CD4-positive, alpha-beta T cell treated with Interleukin-15 for 1 hour (primary cell): ENCODE data around the gene PACRG.
"Not testable (repeated sequence)": the region's sequence is repeated elsewhere in the genome, so short reads cannot be mapped to it uniquely, and the experiment has no call there.

Experiments used
- DNase-seq: peaks from one replicate; pipeline ENCODE4 v3.0.0-alpha.2; 2020

PACRG gene

GRCh38 chr6:162952423-162952822, 224.6 kb downstream of the PACRG start:
- no peak for DNase-seq

GRCh38 chr6:162957062-162957461, 229.3 kb downstream of the PACRG start:
- DNase-seq = no peak

GRCh38 chr6:162960679-162961457, 233.1 kb downstream of the PACRG start:
- no peak for DNase-seq

- DNase-seq = no peak
Measured at GRCh38 chr6:162962093-162962492, 234.3 kb downstream of the PACRG start.

- DNase-seq = no peak
Measured at GRCh38 chr6:162963861-162964260, 236.1 kb downstream of the PACRG start.

- DNase-seq = no peak
Measured at GRCh38 chr6:162964488-162965140, 236.8 kb downstream of the PACRG start.

- DNase-seq = no peak
Measured at GRCh38 chr6:162965366-162965765, 237.6 kb downstream of the PACRG start.

GRCh38 chr6:162970246-162970645, 242.5 kb downstream of the PACRG start:
- no peak for DNase-seq

- DNase-seq = no peak
Measured at GRCh38 chr6:162971356-162971755, 243.6 kb downstream of the PACRG start.

GRCh38 chr6:162973151-162973872, 245.5 kb downstream of the PACRG start:
- DNase-seq = no peak

- DNase-seq = no peak
Measured at GRCh38 chr6:162973980-162974379, 246.2 kb downstream of the PACRG start.

- no peak for DNase-seq
Measured at GRCh38 chr6:162974685-162975084, 246.9 kb downstream of the PACRG start.

- DNase-seq = no peak
Measured at GRCh38 chr6:162976141-162976540, 248.4 kb downstream of the PACRG start.

GRCh38 chr6:162983234-162983633, 255.5 kb downstream of the PACRG start:
- DNase-seq = not testable (repeated sequence)

- DNase-seq = no peak
Measured at GRCh38 chr6:162998777-162999176, 271.0 kb downstream of the PACRG start.

GRCh38 chr6:162999575-163000285, 272.0 kb downstream of the PACRG start:
- DNase-seq = no peak

GRCh38 chr6:163001330-163001729, 273.6 kb downstream of the PACRG start:
- DNase-seq = no peak

GRCh38 chr6:163008186-163008585, 280.4 kb downstream of the PACRG start:
- DNase-seq = no peak

- DNase-seq = no peak
Measured at GRCh38 chr6:163008626-163009025, 280.9 kb downstream of the PACRG start.

GRCh38 chr6:163010145-163010544, 282.4 kb downstream of the PACRG start:
- DNase-seq = no peak

GRCh38 chr6:163014736-163015135, 287.0 kb downstream of the PACRG start:
- DNase-seq = no peak

GRCh38 chr6:163017801-163018200, 290.0 kb downstream of the PACRG start:
- no peak for DNase-seq

GRCh38 chr6:163019926-163020325, 292.2 kb downstream of the PACRG start:
- DNase-seq = no peak
